GM18502 (cell line): ENCODE measurements around the gene ATP8A1.

Experiments
- ATAC-seq: cut with Tn5 transposase; IDR thresholded peaks from one replicate; pipeline ENCODE4 v1.9.1; 2021; ENCODE audit warnings: mild to moderate bottlenecking; ENCODE audit not compliant: unreplicated experiment, poor library complexity

ATP8A1 gene

DNA sequence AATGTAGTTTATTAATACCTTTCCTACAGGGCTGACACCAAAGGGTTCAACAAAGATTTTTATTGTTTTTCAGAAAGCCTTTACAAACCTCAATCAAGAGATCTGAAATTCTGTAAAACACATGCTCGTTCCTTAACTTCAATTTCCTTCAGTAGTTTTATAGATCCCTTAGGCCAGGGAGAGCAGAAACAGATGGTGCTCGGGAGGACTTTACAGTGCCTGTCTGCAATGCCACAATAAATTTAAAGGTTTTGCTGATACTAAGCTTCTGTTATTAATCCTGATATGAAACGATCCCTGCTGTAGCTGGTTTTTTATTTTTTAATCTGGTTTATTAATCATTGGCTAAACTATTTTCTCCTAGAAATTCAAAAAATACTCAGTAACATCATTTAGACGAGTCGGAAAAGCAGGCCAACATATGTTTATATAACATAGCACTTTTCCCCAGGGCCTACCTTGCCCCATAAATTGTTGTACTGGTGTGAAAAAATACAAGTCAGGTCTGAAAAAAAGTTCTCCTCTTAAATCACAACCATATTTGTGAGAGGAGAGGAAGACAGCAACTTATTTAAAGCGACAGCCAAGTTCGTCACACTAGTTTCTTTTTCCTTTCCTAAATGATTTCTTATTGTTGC, 219.9 kb downstream of the ATP8A1 start:
- no peak for ATAC-seq

DNA sequence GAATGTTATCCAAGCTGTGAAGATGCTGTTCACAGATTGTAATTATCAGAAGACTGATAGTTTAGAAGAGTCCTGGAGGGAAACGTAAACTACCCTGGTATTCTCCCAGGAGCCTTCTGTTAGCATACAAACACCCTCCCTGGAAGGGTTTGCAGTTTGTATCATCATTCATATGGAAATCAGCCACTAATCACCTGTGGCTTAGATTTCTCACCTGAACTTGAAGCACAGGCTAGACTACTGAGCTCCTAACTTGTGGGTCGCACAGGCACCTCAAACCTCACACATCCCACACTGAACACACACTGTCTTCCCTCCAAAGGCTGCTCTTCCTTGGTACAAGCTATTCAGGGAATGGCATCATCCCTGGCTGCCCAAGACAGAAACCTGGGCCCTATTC, 228.9 kb downstream of the ATP8A1 start:
- ATAC-seq, result no peak

DNA sequence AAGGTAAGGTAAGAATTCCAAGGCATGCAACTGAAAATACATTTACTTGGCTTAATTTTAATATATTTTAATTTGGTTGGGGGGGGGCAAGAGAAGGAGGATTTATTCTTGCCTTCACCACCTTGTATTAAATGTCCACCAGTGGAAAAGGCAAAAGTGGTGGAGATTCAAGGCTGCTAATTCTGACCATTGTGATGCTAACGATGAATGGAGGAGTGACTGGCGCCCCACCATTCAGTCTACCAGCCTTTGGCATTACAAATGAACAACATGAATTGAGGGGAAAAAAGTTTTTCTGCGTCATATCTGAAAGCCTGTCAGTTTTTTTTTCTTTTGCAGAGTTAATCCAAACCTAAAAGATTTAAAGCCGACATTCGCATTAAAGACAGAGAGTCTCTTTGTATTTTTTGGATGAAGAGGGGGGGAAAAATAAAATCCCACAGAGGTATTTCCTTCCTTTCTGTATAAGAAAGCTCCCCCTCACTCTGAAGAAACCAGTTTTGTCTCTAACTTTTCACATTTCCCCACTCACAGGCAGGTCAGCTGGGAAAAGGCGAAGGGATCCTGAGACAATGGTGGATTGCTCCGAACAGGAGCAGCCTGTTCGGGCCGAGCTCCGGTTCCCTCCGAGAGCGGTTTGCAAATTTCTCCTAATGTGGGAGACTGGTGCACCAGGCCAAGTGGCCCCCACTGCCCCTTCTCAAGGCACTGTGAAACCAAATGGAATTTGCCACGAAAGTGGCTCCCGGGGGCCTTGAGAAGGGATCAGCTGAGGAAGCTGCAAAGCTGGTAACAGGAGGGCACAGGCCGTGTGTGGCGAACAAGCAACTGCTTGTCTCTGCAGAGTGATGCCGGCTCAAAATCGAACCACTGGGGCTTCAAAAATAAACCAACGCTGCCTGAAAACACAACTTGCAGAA, 231.5 kb downstream of the ATP8A1 start:
- ATAC-seq, result no peak

- ATAC-seq, result no peak
Observed at GRCh38 chr4:42420140-42420539, 236.8 kb downstream of the ATP8A1 start.

GRCh38 chr4:42417550-42417949, 239.4 kb downstream of the ATP8A1 start:
- no peak for ATAC-seq

GRCh38 chr4:42416017-42416416, 240.9 kb downstream of the ATP8A1 start:
- ATAC-seq, result no peak

- ATAC-seq, result no peak
Observed at GRCh38 chr4:42415281-42415680, 241.6 kb downstream of the ATP8A1 start.

GRCh38 chr4:42412251-42412650, 244.7 kb downstream of the ATP8A1 start:
- no peak for ATAC-seq

- no peak for ATAC-seq
Observed at GRCh38 chr4:42411803-42412202, 245.1 kb downstream of the ATP8A1 start.

DNA sequence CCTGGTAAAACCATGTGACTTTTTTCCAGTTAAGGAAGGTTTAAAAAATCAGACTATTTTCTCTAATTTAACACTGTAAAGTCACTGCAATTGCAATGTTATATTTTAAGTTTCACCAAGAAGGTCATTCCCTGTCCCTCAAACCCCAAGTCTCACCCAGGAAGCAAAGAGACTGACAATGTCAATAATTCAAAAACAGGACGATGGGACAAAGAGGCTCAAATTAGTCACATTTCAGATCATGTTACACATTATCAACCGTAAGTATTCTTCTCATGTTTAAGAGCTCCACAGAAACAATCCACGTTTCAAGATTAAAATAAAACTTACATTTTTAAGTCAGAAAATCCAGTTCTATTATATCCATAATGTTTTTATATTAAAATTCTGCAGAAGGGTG, 246.5 kb downstream of the ATP8A1 start:
- no peak for ATAC-seq

GRCh38 chr4:42404001-42404400, 252.9 kb downstream of the ATP8A1 start:
- ATAC-seq, result no peak

DNA sequence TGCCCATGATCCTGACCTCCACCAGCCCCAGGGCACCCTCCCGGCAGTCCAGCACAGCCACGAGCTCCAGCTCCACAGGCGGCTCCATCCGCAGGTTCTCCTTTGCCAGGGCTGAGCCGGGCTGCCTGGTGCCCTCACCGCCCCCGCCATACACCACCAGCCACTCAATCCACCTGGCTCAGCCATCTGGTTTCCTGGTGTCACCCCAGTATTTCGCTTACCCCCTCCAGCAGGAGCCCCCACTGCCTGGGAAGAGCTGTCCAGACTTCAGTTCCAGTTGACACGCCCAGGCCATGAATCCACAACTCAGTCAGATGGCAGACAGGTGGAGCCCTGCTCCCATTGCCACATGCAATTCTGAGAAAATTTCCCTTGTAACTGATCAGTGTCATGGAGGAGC, 255.7 kb downstream of the ATP8A1 start:
- no peak for ATAC-seq

DNA sequence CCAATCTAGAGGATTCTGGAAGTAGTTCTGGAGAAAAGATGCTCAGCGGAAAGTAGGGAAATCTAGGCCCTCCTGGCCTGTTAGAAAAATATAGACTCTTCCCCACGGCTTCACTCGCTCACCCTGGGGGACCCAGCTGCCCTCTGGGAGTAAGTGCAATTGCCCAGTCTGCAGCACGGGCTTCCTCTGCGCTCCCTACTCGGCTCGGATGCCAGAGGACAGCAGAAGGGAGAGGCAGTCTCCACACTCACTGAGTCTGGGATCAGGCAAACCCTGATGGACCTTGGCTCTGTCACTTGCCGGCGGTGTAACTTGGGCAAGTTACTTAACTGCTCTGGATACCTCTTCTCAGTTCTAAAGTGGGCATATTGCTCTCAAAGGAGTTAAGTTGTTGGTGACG, 257.5 kb downstream of the ATP8A1 start:
- ATAC-seq, result no peak

DNA sequence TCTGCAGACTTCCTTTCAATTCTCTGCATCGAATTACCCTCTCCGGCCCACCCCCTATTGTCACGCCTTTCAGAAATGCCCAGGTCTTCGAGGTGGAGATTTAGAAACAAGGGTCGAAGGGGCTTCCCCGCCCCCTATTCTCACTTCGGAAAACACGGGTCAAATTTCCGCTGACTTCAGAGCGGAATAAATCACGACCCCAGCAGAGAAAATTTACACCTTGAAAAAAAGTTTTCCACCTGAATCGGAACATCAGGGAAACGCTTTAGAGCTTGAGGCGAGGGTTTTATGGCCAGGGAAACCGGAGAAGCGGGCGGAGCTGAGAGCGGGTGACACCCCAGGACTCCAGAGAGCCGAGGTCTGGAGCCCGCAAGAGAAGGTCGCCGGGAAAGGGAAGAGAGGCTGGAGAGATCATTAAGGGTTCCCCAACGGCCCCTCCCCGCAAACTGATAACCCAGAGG, 258.0 kb downstream of the ATP8A1 start:
- ATAC-seq, result no peak

GRCh38 chr4:42398171-42398870, 258.6 kb downstream of the ATP8A1 start:
- peak; percentile 34 for ATAC-seq

- peak; percentile 35 for ATAC-seq
Observed at GRCh38 chr4:42397635-42398170, 259.2 kb downstream of the ATP8A1 start.

DNA sequence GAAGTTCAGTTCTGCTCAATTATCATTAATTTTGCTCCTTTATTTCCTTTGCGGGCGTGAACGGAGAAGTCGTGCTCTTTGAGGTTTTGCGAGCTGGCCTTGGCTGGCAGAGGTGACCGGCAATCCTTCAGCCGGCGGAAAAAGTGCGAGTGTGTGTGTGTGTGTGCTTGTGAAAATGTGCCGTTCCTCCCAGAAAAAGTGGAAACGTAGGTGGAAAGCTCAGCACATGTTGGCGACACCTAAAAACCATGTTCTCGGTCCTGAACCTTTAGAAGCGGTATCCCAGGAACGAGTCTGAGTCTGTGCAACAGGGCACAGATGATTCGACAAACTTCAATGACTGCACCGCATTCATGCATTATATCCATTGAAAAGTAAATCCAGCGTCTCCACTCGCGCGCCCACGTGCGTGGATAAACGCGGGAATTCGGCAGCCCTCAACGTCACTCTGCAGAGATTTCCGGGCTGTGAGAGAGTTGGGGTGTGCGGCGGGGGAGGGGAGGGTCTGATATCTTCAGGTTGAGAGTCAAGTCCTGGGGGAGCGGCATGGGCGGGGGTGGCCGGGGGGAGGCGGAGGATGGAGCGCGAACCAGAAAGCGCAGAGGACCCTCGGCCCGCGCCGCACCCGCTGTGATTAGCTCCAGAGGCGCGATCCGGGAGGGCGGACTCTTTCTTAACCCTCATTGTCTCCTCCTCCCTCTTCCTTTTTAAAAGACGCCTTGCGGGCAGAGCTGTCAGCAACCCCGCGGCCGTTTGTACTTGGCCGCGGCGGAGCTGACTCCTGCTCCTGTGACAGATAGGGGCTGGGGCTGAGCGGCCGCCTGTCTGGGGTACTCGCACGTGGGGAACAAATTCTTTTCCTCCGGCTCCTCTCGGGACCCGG, 259.9 kb downstream of the ATP8A1 start, which contains the start of gene SHISA3:
TSS of gene SHISA3 (plus strand) at position 737 of the 883 bp plus-strand sequence. CDS start 569 bp downstream, outside the sequence.
- ATAC-seq, result peak; percentile 57

DNA sequence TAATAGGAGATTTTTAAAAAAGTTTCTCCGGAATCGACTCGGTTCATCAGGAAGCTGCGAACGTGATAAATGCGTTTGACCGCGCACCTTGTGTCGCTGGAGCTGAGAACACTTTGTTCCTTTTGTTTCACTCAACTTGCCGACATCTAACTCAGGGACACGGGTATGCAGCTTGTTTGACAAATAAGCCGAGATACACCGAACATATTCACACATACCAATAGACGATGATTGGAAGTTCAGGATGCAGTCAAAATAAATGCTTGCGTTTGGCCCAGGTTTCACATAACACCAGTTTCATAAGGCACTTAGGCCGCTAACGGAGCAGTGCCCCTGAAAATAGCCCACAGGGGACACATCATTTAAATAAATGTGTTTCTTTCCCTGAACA, 260.5 kb downstream of the ATP8A1 start:
- ATAC-seq, result no peak

GRCh38 chr4:42395595-42395994, 261.3 kb downstream of the ATP8A1 start:
- ATAC-seq, result no peak

GRCh38 chr4:42392436-42392835, 264.5 kb downstream of the ATP8A1 start:
- ATAC-seq, result no peak
